Measurements from ENCODE around the gene DOCK1. TPM values are rescaled to one million over a fixed set of nuclear protein-coding genes. Genes with fewer than 3 reads are reported as not detected.

Gene DOCK1
- polyA plus RNA-seq, 1 of the 3 experiments (the other 2 are of a cell fraction): 15.5 TPM

GRCh38 chr10:127182161-127182560, 276.9 kb downstream of the DOCK1 start:
- Histone ChIP-seq H3K4me2 (no peak overlapping the region), H3K9me3 (no peaks in the 10 kb centered on the region), H3K27ac (ENCODE audit: low read depth in 2 of 2, low read length in 1 of 2) (no peak overlapping the region), H3K27me3 (ENCODE audit: insufficient read depth) (no peaks in the 10 kb centered on the region), H3F3A (replicated peaks; ENCODE audit: insufficient read depth) (no peaks in the 10 kb centered on the region), H3K79me2 (ENCODE audit: insufficient read depth) (no peaks in the 10 kb centered on the region), H3K36me3 (replicated peaks in 1 of 2; ENCODE audit: control insufficient read depth in 1 of 2, insufficient read depth in 2 of 2, low read length in 1 of 2) (peaks cover 0 to 2% of the 10 kb centered on the region in 2 experiments), H4K20me1 (ENCODE audit: insufficient read depth) (no peaks in the 10 kb centered on the region), H3K9ac (no peak overlapping the region), H3K4me3 (ENCODE audit: low read depth in 2 of 2, low read length in 1 of 2) (no peak overlapping the region), H3K4me1 (ENCODE audit: control insufficient read depth in 1 of 2, insufficient read depth in 2 of 2, low read depth in 1 of 2, low read length in 1 of 2) (peaks cover 0 to 5% of the 10 kb centered on the region in 2 experiments; a peak in 1 of 4 replicates), H2AFZ (ENCODE audit: low read depth) (no peak overlapping the region), H3K9me2 (no peaks in the 10 kb centered on the region)
- ChIA-PET CTCF (no interaction called here), POLR2A (no interaction called here)
- TF ChIP-seq GABPA (IDR thresholded peaks at IDR 0.05; ENCODE audit: low read depth): no peak
- no peak for TF ChIP-seq TCF12 (IDR thresholded peaks at IDR 0.05)
- no peak for TF ChIP-seq GATA2 (CRISPR knock-in tag; IDR thresholded peaks at IDR 0.05)
- TF ChIP-seq POLR2AphosphoS5 (IDR thresholded peaks at IDR 0.05; ENCODE audit: low read depth, low read length): no peak
- no peak for TF ChIP-seq RCOR1 (IDR thresholded peaks at IDR 0.05; ENCODE audit: low read length)
- no peak for TF ChIP-seq YY1 (IDR thresholded peaks at IDR 0.05; ENCODE audit: low read depth)
- no peak for TF ChIP-seq TAF1 (IDR thresholded peaks at IDR 0.05; ENCODE audit: borderline replicate concordance, low read depth, low read length)
- TF ChIP-seq RXRA (IDR thresholded peaks at IDR 0.05; ENCODE audit: borderline replicate concordance, low read depth): no peak
- no peak for TF ChIP-seq ELF1 (IDR thresholded peaks at IDR 0.05)
- no peak for TF ChIP-seq FOSL2 (IDR thresholded peaks at IDR 0.05; ENCODE audit: borderline replicate concordance, low read depth)
- no peak for TF ChIP-seq NFIC (IDR thresholded peaks at IDR 0.05; ENCODE audit: borderline replicate concordance)
- TF ChIP-seq FOXM1 (IDR thresholded peaks at IDR 0.05; ENCODE audit: low read depth): no peak
- no peak for TF ChIP-seq REST (IDR thresholded peaks at IDR 0.05; ENCODE audit: low read depth, low read length)
- no peak for TF ChIP-seq RFX5 (IDR thresholded peaks at IDR 0.05; ENCODE audit: low read length)
- no peak for TF ChIP-seq SMC3 (IDR thresholded peaks at IDR 0.05; ENCODE audit: low read depth, low read length)
- WGBS (ENCODE audit: low lambda C conversion rate): 89% methylated on average over 4 of the region's 4 CpGs
- DNase-seq: no peak

- Histone ChIP-seq H3K27ac (ENCODE audit: low read depth in 2 of 2, low read length in 1 of 2) (no peak overlapping the region), H3K9me2 (no peaks in the 10 kb centered on the region), H3K9me3 (no peaks in the 10 kb centered on the region), H2AFZ (ENCODE audit: low read depth) (no peak overlapping the region), H3K79me2 (ENCODE audit: insufficient read depth) (no peaks in the 10 kb centered on the region), H3K9ac (no peak overlapping the region), H3K4me2 (no peak overlapping the region), H4K20me1 (ENCODE audit: insufficient read depth) (no peaks in the 10 kb centered on the region), H3K4me3 (ENCODE audit: low read depth in 2 of 2, low read length in 1 of 2) (no peak overlapping the region), H3K36me3 (replicated peaks in 1 of 2; ENCODE audit: control insufficient read depth in 1 of 2, insufficient read depth in 2 of 2, low read length in 1 of 2) (no peaks in the 10 kb centered on the region), H3K4me1 (ENCODE audit: control insufficient read depth in 1 of 2, insufficient read depth in 2 of 2, low read depth in 1 of 2, low read length in 1 of 2) (peaks cover 0 to 5% of the 10 kb centered on the region in 2 experiments; a peak in 1 of 4 replicates), H3K27me3 (ENCODE audit: insufficient read depth) (no peaks in the 10 kb centered on the region), H3F3A (replicated peaks; ENCODE audit: insufficient read depth) (no peaks in the 10 kb centered on the region)
- no peak for DNase-seq
- WGBS (ENCODE audit: low lambda C conversion rate): 98% methylated on average over 2 of the region's 2 CpGs
- TF ChIP-seq CHD2 (IDR thresholded peaks at IDR 0.05; ENCODE audit: low read length, partially characterized antibody): no peak
- TF ChIP-seq RCOR1 (IDR thresholded peaks at IDR 0.05; ENCODE audit: low read length): no peak
- no peak for TF ChIP-seq PBX3 (IDR thresholded peaks at IDR 0.05)
- no peak for TF ChIP-seq GATA2 (CRISPR knock-in tag; IDR thresholded peaks at IDR 0.05)
- TF ChIP-seq POLR2AphosphoS5 (IDR thresholded peaks at IDR 0.05; ENCODE audit: low read depth, low read length): no peak
- TF ChIP-seq USF1 (IDR thresholded peaks at IDR 0.05; ENCODE audit: borderline replicate concordance, low read depth): no peak
- ChIA-PET CTCF (no interaction called here), POLR2A (no interaction called here)
These were observed 279.4 kb downstream of the DOCK1 start for GRCh38 chr10:127184582-127184981.

Data from SK-N-SH (cell line).